ENCODE data around the gene TTC36. TPM values are rescaled to one million over a fixed set of nuclear protein-coding genes. Genes with fewer than 3 reads are reported as not detected.
A peak's percentile ranks its signal among the peaks of the same experiment; 100 is the strongest.

TTC36 gene
- total RNA-seq, 2 donors from 2014 or later: 0.42 to 0.46 TPM

DNA sequence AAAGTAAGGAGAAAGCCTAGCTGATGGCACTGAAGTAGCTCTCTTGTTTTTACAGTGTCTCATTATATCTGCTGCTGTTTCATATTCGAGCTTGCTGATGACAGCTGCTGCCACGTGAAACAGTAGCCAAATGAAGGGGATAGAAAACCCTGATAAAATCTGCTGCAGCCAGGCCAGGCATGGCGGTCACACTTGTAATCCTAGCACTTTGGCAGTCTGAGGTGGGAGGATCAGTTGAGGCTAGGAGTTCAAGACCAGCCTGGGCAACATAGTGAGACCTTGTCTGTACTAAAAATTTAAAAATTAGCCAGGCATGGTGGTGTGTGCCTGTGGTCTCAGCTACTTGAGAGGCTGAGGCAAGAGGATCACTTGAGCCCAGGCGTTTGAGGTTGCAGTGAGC is 25.1 kb downstream of the TTC36 start:
- H3K36me3 ChIP-seq (ENCODE audit: control insufficient read depth, insufficient read depth, low read length): peaks cover 4% of the 10 kb centered on the region
- no peak for DNase-seq
- H3K27me3 ChIP-seq (ENCODE audit: control insufficient read depth, insufficient read depth, low read length, poor library complexity, severe bottlenecking): no peaks in the 10 kb centered on the region
- H3K9me3 Mint-ChIP-seq: no peaks in the 10 kb centered on the region
- TF ChIP-seq, protein P1, sequence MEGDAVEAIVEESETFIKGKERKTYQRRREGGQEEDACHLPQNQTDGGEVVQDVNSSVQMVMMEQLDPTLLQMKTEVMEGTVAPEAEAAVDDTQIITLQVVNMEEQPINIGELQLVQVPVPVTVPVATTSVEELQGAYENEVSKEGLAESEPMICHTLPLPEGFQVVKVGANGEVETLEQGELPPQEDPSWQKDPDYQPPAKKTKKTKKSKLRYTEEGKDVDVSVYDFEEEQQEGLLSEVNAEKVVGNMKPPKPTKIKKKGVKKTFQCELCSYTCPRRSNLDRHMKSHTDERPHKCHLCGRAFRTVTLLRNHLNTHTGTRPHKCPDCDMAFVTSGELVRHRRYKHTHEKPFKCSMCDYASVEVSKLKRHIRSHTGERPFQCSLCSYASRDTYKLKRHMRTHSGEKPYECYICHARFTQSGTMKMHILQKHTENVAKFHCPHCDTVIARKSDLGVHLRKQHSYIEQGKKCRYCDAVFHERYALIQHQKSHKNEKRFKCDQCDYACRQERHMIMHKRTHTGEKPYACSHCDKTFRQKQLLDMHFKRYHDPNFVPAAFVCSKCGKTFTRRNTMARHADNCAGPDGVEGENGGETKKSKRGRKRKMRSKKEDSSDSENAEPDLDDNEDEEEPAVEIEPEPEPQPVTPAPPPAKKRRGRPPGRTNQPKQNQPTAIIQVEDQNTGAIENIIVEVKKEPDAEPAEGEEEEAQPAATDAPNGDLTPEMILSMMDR (conservative IDR thresholded peaks at IDR 0.05): no peak
- no peak overlapping the region for H3K27ac ChIP-seq (ENCODE audit: low read depth, low read length)
- no peaks in the 10 kb centered on the region for H3K4me1 ChIP-seq (ENCODE audit: control insufficient read depth, insufficient read depth, low read length)
- H3K27ac Mint-ChIP-seq: no peak overlapping the region
- 91 to 94% methylated on average over 4 of the region's 4 CpGs for WGBS, 2 experiments (ENCODE audit: insufficient coverage in 1 of 2, insufficient read length in 1 of 2)
- no peaks in the 10 kb centered on the region for H3K27me3 Mint-ChIP-seq (ENCODE audit: insufficient read depth)
- no peak overlapping the region for H3K4me3 ChIP-seq (ENCODE audit: low read length)
- H3K4me1 Mint-ChIP-seq: no peaks in the 10 kb centered on the region
- no peaks in the 10 kb centered on the region for H3K9me3 ChIP-seq (ENCODE audit: control insufficient read depth, low read length)
- H3K4me3 Mint-ChIP-seq: no peak overlapping the region
- peaks cover 24% of the 10 kb centered on the region for H3K36me3 Mint-ChIP-seq (ENCODE audit: low read depth)
- H3K9ac ChIP-seq (ENCODE audit: extremely low read depth, low read length, poor library complexity, severe bottlenecking): no peak overlapping the region

DNA sequence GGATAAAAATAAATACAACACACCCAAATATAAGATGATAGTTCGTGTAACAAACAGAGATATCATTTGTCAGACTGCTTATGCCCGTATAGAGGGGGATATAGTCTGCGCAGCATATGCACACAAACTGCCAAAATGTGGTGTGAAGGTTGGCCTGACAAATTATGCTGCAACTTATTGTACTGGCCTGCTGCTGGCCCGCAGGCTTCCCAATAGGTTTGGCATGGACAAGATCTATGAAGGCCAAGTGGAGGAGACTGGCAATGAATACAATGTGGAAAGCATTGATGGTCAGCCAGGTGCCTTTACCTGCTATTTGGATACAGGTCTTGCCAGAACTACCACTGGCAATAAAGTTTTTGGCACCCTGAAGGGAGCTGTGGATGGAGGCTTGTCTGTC is 33.5 kb downstream of the TTC36 start:
- no peaks in the 10 kb centered on the region for H3K27me3 ChIP-seq (ENCODE audit: control insufficient read depth, insufficient read depth, low read length, poor library complexity, severe bottlenecking)

DNA sequence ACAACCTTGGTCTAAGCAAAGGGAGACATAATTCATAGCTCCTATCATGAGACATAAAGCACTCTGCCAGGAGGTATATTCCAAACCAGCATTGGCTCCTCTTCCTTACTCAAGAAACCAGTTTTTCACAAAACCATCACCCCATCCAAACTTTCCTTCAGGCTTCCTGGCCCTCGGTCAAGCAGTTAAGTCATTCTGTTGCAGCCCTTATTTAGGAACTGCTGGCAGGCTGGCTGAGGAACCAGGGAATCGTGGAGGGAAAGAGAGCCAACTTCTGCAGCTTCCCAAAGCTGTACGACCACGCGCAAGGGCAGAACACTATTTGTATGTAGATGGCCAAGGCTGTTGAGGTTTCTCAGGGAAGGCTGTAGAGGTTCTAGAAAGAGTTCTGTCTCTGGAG is 37.8 kb downstream of the TTC36 start:
- Histone ChIP-seq H3K36me3 (ENCODE audit: control insufficient read depth, insufficient read depth, low read length) (no peaks in the 10 kb centered on the region), H3K27me3 (ENCODE audit: control insufficient read depth, insufficient read depth, low read length, poor library complexity, severe bottlenecking) (no peaks in the 10 kb centered on the region), H3K4me1 (ENCODE audit: control insufficient read depth, insufficient read depth, low read length) (no peaks in the 10 kb centered on the region), H3K9ac (ENCODE audit: extremely low read depth, low read length, poor library complexity, severe bottlenecking) (no peak overlapping the region), H3K27ac (ENCODE audit: low read depth, low read length) (no peak overlapping the region), H3K4me3 (ENCODE audit: low read length) (no peak overlapping the region), H3K9me3 (ENCODE audit: control insufficient read depth, low read length) (no peaks in the 10 kb centered on the region)
- H3K9me3 Mint-ChIP-seq: no peaks in the 10 kb centered on the region
- H3K36me3 Mint-ChIP-seq (ENCODE audit: low read depth): no peaks in the 10 kb centered on the region
- 93 to 95% methylated on average over 2 to 5 of the region's 5 CpGs for WGBS, 2 experiments (ENCODE audit: insufficient coverage in 1 of 2, insufficient read length in 1 of 2)
- TF ChIP-seq, protein P1 (conservative IDR thresholded peaks at IDR 0.05): no peak
- peak overlapping the region; percentile 74 for H3K4me3 Mint-ChIP-seq
- no peak overlapping the region for H3K27ac Mint-ChIP-seq
- DNase-seq: no peak
- H3K4me1 Mint-ChIP-seq: peaks cover 4% of the 10 kb centered on the region
- H3K27me3 Mint-ChIP-seq (ENCODE audit: insufficient read depth): no peaks in the 10 kb centered on the region

More for the DNA sequence above, 33.5 kb downstream of the TTC36 start:
- H3K4me1 ChIP-seq (ENCODE audit: control insufficient read depth, insufficient read depth, low read length): no peaks in the 10 kb centered on the region
- Mint-ChIP-seq H3K27me3 (ENCODE audit: insufficient read depth) (no peaks in the 10 kb centered on the region), H3K9me3 (no peaks in the 10 kb centered on the region), H3K4me3 (no peak overlapping the region), H3K27ac (no peak overlapping the region), H3K36me3 (ENCODE audit: low read depth) (peaks cover 13% of the 10 kb centered on the region), H3K4me1 (peaks cover 4% of the 10 kb centered on the region)
- H3K9ac ChIP-seq (ENCODE audit: extremely low read depth, low read length, poor library complexity, severe bottlenecking): no peak overlapping the region
- H3K4me3 ChIP-seq (ENCODE audit: low read length): no peak overlapping the region
- no peaks in the 10 kb centered on the region for H3K36me3 ChIP-seq (ENCODE audit: control insufficient read depth, insufficient read depth, low read length)
- 93 to 98% methylated on average over 4 of the region's 4 CpGs for WGBS, 2 experiments (ENCODE audit: insufficient coverage in 1 of 2, insufficient read length in 1 of 2)
- H3K27ac ChIP-seq (ENCODE audit: low read depth, low read length): no peak overlapping the region
- TF ChIP-seq, protein P1 (conservative IDR thresholded peaks at IDR 0.05): no peak
- DNase-seq: no peak
- no peaks in the 10 kb centered on the region for H3K9me3 ChIP-seq (ENCODE audit: control insufficient read depth, low read length)
